T-helper 1 cell treated with Interleukin-12 subunit alpha and Interleukin-12 subunit beta and Interleukin-4 antibody, amounts not matched to agents 30 μg/mL and 1 μg/mL, for 36 hours (primary cell): ENCODE data around the gene NNT.

Source experiments
- H3K27ac Mint-ChIP-seq: one replicate; pipeline ENCODE4 v1.8.0; 2021; ENCODE audit warnings: mild to moderate bottlenecking, mixed read lengths
- H3K27me3 Mint-ChIP-seq: one replicate; pipeline ENCODE4 v1.8.0; 2021; ENCODE audit warnings: low read depth, mixed read lengths
- H3K36me3 Mint-ChIP-seq: one replicate; pipeline ENCODE4 v1.8.0; 2021; ENCODE audit warnings: low read depth, mixed read lengths
- H3K4me1 Mint-ChIP-seq: one replicate; pipeline ENCODE4 v1.8.0; 2021; ENCODE audit warnings: low read depth, mixed read lengths
- H3K4me3 Mint-ChIP-seq: one replicate; pipeline ENCODE4 v1.8.0; 2021; ENCODE audit warnings: mild to moderate bottlenecking, moderate library complexity, mixed read lengths
- H3K9me3 Mint-ChIP-seq: one replicate; pipeline ENCODE4 v1.8.0; 2021; ENCODE audit warnings: mixed read lengths

Gene NNT

DNA sequence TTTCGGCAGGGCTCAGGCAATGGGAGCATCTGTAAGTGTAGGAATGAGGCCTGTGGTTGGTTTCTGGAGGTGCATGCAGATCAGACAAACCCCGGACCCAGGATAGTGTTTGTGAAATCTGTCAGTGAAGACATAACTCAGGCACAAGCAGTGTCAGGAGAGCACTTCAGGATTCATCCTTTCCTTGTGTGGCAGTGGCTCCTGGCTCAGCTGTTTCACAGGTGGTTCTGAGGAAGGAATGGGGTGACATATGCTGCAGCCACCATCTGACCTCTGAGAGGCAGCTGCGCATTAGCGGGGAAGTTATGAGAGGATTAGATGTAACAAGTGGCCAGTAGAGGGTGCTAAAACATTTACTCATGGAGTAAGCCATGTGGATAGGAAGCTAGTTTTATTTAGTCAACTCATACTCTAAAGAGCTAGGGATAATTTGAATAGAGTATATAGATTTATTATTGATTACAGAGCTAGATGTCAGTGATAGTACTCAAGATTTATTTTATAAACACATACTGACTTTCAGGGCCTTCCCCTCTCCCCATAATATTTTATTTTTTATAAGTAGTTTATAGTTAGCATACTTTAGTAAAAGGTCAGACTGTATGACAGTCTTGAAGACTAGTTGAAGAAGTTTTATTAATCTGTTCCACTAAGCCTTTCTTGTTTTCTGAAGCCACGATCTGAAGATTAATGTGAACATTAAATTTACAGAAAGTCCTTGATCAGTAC, 28.4 kb downstream of the NNT start:
- Mint-ChIP-seq H3K27me3 (no peaks in the 10 kb centered on the region), H3K9me3 (no peaks in the 10 kb centered on the region), H3K4me3 (no peak overlapping the region), H3K27ac (no peak overlapping the region), H3K36me3 (peaks cover 38% of the 10 kb centered on the region), H3K4me1 (peaks cover 3% of the 10 kb centered on the region)

DNA sequence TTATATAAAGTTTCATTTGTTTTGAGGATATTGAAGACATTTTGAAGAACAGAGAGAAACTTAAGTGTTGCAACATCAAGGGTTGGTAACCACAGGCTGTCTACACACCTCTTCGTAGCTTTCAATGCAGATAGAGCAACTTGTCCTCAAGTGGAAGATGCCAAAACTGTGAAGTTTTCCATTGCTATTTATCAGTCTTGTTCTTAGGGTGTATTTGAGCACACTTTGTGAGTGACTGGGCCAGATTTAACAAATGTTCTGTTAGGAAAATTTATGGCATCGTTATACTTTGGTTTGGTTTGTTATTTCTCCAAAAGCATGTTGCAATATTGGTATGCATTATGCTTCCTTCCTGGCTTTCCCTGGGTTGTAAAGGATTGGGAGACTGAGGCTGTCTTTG, 31.6 kb downstream of the NNT start:
- H3K27ac Mint-ChIP-seq = no peak overlapping the region

DNA sequence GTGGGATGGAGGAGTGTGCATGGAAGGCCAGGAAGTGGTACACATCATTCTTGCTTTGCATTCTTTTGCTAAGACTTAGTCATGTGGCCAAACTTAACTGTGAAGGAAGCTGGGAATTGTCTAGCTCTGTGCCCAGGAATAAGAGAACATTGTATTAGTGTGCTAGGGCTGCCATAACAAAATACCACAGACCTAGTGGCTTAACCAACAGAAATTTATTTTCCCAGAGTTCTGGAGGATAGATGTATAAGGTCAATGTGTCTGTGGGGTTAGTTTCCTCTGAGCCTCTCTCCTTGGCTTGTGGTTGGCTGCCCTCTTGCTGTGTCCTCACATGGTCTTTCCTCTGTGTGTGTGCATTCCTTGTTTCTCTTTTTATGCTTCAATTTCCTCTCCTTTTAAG, 32.4 kb downstream of the NNT start:
- Mint-ChIP-seq H3K9me3 (no peaks in the 10 kb centered on the region), H3K27ac (no peak overlapping the region), H3K4me1 (peaks cover 3% of the 10 kb centered on the region), H3K27me3 (no peaks in the 10 kb centered on the region), H3K4me3 (no peak overlapping the region), H3K36me3 (peaks cover 30% of the 10 kb centered on the region)

More for the DNA sequence above, 31.6 kb downstream of the NNT start:
- H3K4me3 Mint-ChIP-seq = no peak overlapping the region
- no peaks in the 10 kb centered on the region for H3K9me3 Mint-ChIP-seq
- no peaks in the 10 kb centered on the region for H3K27me3 Mint-ChIP-seq
- peaks cover 33% of the 10 kb centered on the region for H3K36me3 Mint-ChIP-seq
- peaks cover 3% of the 10 kb centered on the region for H3K4me1 Mint-ChIP-seq

DNA sequence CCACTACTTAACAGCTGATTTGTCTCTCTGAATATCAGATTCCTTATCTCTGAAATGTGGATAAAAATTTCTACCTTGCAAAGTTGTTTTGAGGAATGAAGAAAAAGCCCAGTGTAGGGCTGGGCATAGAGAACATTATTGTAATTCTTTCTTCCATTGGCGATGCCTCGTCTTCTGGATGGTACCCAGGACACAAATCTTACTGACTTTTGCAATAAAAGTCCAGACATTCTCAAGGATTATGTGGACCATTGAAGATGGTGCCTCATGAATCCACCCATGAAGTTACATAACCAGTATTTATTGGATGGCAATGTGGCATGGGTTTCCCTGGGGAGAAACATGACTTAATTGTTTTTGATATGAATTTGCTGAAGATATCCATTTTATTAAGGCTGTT, 33.1 kb downstream of the NNT start:
- Mint-ChIP-seq H3K9me3 (no peaks in the 10 kb centered on the region), H3K36me3 (peaks cover 26% of the 10 kb centered on the region), H3K4me3 (no peak overlapping the region), H3K27ac (no peak overlapping the region), H3K27me3 (no peaks in the 10 kb centered on the region), H3K4me1 (peaks cover 3% of the 10 kb centered on the region)

DNA sequence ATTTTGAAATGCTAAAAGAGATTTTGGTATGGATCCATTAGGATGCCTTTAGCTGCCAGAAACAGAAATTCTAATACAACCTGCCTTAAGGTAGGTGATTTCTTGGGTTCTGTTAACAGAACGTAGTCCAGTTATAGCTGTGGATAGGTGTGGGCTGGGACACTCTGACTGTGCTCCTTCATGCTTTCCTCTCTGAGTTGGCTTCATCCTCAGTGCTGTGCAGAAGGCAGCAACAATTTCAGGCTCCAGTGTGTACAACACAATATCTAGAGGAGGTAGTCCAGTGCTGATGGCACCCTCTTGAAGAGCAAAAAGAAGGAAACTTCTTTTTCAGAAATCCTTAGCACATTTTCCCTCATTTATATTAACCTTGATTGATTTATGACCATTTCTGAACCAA, 34.4 kb downstream of the NNT start:
- no peaks in the 10 kb centered on the region for H3K9me3 Mint-ChIP-seq
- H3K27ac Mint-ChIP-seq = no peak overlapping the region
- H3K4me1 Mint-ChIP-seq = peaks cover 3% of the 10 kb centered on the region
- no peak overlapping the region for H3K4me3 Mint-ChIP-seq
- H3K36me3 Mint-ChIP-seq = peaks cover 24% of the 10 kb centered on the region
- H3K27me3 Mint-ChIP-seq = no peaks in the 10 kb centered on the region

DNA sequence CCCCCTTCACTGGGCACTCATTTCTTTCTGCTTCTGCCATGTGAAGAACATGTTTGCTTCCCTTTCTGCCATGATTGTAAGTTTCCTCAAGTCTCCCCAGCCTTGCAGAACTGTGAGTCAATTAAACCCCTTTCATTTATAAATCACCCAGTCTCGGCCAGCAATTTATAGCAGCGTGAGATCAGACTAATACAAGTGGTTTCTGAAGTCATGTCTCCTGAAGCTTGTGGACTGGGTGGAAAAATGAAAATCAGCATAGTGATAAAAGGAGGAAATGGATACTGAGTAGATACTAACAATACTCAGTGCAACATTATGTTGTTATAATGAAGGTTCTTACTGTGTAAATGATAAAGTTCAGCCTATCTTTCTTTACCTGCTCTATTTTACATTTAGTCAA, 35.1 kb downstream of the NNT start:
- Mint-ChIP-seq H3K9me3 (no peaks in the 10 kb centered on the region), H3K4me1 (peaks cover 3% of the 10 kb centered on the region), H3K4me3 (no peak overlapping the region), H3K27ac (no peak overlapping the region), H3K36me3 (peaks cover 23% of the 10 kb centered on the region), H3K27me3 (no peaks in the 10 kb centered on the region)

DNA sequence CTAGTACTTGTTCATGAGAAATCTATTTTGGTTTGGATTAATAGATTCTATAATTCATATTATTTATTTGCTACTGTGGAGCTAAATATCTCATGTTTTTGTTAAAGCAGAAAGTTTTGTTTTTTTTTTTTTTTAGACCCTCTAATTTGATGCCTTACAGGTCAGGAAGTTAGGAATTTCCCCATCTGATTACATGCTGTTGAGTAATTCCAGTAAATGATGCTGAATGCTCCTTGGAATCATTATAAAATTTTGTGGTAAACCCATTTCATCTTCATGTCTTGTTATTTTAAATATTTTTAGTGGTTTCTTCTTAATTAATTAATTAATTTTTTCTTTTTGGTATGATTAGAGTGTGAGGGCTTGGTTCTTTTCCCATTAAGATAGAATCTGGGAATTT, 35.6 kb downstream of the NNT start:
- peaks cover 20% of the 10 kb centered on the region for H3K36me3 Mint-ChIP-seq

DNA sequence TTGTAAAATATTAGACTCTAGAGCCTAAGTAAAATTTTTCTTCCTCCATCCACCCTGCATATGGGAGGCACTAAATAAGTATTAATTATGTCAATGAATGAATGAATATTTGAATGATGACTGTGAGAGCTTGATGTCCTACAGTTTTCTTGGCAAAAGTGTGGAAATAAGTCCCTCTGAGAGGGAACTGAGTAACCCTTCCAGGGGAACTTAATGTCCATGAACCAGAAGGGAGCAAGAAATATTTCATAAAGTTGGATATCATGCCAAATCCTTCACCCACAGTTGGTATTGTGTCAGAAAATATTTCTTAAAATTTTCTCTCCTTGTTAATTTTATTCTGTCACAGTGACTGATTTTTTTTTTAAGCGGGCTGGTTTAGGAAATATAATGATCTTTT, 36.6 kb downstream of the NNT start:
- H3K36me3 Mint-ChIP-seq = peaks cover 18% of the 10 kb centered on the region
- no peak overlapping the region for H3K4me3 Mint-ChIP-seq

More for the DNA sequence above, 35.6 kb downstream of the NNT start:
- Mint-ChIP-seq H3K9me3 (no peaks in the 10 kb centered on the region), H3K4me3 (no peak overlapping the region), H3K27ac (no peak overlapping the region), H3K27me3 (no peaks in the 10 kb centered on the region), H3K4me1 (peaks cover 3% of the 10 kb centered on the region)

DNA sequence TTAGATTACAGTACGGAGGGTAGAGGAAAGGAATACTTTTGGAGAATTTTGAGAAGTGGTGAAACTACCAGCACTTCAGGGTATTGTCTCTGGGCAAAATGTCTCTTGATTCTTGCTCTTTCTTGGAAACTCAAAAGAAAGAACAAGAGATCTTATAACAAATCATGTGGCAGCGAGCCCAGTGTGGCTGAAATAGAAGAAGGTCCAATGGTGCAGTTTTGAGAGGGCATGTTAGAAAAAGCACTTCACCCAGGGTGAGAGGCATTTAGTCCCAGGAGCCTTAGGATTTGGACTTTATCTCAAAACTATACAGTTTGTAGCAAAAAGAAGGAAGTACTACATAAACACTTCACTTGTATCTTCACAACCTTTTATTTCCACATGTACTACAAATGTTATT, 39.4 kb downstream of the NNT start:
- Mint-ChIP-seq H3K4me1 (no peaks in the 10 kb centered on the region), H3K9me3 (no peaks in the 10 kb centered on the region), H3K36me3 (peaks cover 8% of the 10 kb centered on the region), H3K27ac (no peak overlapping the region), H3K4me3 (no peak overlapping the region), H3K27me3 (no peaks in the 10 kb centered on the region)

More for the DNA sequence above, 36.6 kb downstream of the NNT start:
- Mint-ChIP-seq H3K4me1 (peaks cover 3% of the 10 kb centered on the region), H3K9me3 (no peaks in the 10 kb centered on the region), H3K27ac (no peak overlapping the region), H3K27me3 (no peaks in the 10 kb centered on the region)

DNA sequence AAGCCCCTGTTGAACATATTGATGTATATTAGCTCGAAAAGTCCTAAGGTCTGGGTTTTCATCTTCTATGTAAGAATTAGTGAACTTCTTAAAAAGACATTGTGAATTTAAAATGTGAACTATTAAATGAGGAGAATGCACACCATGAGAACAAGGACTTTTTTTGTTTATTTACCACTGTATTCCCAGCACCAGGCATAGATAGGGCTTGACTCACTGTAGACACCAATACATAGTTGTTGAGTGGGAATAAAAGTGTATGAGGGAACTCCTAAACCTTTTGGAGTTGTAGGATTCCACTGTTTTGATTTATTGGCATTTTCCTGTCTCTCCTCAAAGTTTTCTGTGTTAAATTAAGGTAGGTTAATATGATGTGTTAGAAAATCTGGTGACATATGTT, 40.3 kb downstream of the NNT start:
- no peaks in the 10 kb centered on the region for H3K4me1 Mint-ChIP-seq
- no peak overlapping the region for H3K4me3 Mint-ChIP-seq
- peaks cover 6% of the 10 kb centered on the region for H3K36me3 Mint-ChIP-seq
- no peaks in the 10 kb centered on the region for H3K27me3 Mint-ChIP-seq
- H3K9me3 Mint-ChIP-seq = no peaks in the 10 kb centered on the region
- H3K27ac Mint-ChIP-seq = no peak overlapping the region

DNA sequence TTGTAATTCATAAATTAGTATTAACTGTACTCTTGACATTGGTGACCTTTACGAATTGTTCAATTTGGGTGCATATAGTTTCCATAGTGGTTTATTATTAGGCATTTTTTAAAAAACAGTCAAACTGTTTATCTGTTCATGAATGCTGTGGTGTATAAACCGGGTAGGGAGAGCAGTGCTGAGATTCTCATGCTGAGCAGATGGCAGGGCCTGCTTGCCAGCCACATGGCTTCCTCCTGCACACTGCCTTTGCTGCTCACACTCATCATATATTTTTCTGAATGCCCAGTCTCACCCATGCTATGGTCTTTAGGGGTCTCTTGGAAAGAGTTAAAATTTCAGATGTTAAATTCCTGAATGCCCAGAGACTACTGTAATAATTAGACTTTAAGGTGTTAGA, 40.8 kb downstream of the NNT start:
- Mint-ChIP-seq H3K9me3 (no peaks in the 10 kb centered on the region), H3K27me3 (no peaks in the 10 kb centered on the region), H3K4me3 (no peak overlapping the region), H3K4me1 (no peaks in the 10 kb centered on the region), H3K27ac (no peak overlapping the region), H3K36me3 (peaks cover 6% of the 10 kb centered on the region)

DNA sequence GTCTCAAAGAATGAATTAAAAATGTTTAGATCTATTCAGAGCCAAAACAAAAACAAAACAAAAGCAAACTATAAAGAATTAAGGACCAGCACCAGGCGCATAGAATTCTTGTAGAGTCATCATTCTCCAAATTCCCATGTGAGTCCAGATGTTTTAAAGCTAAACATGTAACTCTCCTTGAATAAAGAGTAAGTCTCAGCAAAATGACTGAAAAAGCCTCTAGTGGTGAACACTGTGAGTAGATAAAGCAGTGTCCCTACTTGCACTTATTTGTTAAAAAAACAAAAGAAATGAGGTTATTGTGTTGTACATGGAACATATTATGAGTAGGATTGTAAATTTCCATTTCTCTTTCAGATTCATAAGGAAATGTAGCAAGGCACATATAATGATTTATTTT, 44.0 kb downstream of the NNT start:
- Mint-ChIP-seq H3K36me3 (peaks cover 13% of the 10 kb centered on the region), H3K4me3 (no peak overlapping the region), H3K27me3 (no peaks in the 10 kb centered on the region), H3K4me1 (no peaks in the 10 kb centered on the region), H3K9me3 (no peaks in the 10 kb centered on the region), H3K27ac (no peak overlapping the region)

DNA sequence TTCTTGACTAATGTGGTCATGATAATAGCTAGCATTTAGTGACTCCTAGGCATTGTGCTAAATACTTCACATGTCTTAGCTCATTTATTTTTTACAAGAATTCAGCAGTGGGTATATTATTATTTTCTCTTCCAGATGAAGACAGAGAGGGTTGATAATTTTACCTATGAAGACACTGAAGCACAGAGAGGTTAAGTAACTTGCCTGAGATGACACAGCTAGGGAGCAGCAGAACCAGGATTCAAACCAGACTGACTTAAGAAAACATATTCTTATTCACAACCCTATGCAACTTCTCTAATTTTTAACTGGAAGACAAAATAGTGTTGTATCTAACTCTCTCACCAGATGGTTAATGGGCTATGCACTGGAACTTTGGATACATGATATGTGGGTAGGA, 44.8 kb downstream of the NNT start:
- Mint-ChIP-seq H3K4me1 (no peaks in the 10 kb centered on the region), H3K27me3 (no peaks in the 10 kb centered on the region), H3K36me3 (peaks cover 18% of the 10 kb centered on the region), H3K4me3 (no peak overlapping the region), H3K27ac (no peak overlapping the region), H3K9me3 (no peaks in the 10 kb centered on the region)

DNA sequence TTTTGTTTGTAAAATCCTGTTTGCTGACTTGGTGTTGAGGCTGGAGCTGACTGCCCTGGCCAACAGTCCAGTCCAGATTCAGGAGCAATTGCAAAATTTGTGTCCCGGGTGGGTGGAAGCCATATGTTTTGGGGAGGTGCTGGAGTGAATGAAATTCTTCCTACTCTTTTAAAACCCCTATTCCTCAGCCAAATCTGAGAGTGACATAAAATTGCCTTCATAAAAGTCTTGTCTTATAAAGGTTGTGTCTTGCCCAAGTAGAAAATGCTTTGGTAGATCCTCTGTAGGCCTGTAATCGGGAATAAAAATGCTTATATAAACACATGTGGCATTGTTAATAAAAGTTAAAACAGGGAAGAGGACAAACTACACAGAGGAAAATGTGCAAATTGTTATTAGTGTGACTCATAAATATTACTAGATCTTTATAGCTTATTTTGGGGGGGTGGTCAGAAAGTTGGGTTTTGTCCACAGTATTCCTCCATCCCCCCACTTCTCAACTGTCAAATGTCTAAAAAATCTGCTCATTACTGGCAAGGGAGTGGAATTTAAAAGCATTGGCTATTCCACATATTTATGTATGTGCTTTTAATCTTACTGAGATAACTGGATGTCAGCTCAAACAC, 45.6 kb downstream of the NNT start:
- Mint-ChIP-seq H3K27me3 (no peaks in the 10 kb centered on the region), H3K9me3 (no peaks in the 10 kb centered on the region), H3K36me3 (peaks cover 22% of the 10 kb centered on the region), H3K4me1 (no peaks in the 10 kb centered on the region), H3K27ac (no peak overlapping the region), H3K4me3 (no peak overlapping the region)

DNA sequence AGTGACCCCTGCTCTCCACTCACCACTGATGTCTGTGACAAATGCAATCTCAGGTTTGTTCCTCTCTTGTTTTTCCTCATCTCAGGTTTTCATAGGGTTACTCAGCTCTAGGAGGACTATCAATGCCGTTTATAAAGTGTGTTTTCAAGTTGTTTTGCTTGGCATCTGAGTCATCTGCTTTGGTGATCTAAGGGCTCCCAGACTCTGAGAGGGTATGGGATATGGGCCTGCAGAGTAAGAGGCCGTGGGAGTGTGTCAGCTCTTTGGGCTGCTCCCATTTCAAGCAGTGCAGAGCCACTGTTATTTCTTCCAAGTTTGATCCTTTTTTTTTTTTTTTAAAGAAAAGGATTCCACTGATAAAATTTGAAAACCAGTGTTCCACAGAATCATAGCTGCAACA, 46.3 kb downstream of the NNT start:
- no peaks in the 10 kb centered on the region for H3K27me3 Mint-ChIP-seq
- no peak overlapping the region for H3K4me3 Mint-ChIP-seq
- no peak overlapping the region for H3K27ac Mint-ChIP-seq
- no peaks in the 10 kb centered on the region for H3K4me1 Mint-ChIP-seq
- no peaks in the 10 kb centered on the region for H3K9me3 Mint-ChIP-seq
- H3K36me3 Mint-ChIP-seq = peaks cover 21% of the 10 kb centered on the region
